ENCODE data around the gene ARNT2.

DNA sequence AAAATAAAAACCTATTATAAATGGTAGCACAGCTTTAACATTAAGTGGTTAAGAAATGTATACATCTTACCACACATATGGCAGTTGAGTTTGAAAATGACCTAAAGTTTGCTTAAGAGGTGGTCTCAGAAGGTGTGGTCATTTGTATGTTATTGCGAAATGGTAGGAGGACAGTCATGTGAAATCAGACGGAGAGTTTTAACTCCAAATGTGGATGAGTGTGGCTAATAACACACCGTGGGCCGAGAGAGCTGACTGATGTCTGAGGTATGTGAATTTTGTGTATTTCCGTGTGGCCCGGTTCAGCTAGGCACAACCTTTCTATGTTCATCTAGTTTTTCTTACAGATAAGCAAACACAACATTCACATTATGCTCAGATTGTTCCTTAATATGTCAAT, 71.9 kb downstream of the ARNT2 start:
- TF ChIP-seq, protein P1, sequence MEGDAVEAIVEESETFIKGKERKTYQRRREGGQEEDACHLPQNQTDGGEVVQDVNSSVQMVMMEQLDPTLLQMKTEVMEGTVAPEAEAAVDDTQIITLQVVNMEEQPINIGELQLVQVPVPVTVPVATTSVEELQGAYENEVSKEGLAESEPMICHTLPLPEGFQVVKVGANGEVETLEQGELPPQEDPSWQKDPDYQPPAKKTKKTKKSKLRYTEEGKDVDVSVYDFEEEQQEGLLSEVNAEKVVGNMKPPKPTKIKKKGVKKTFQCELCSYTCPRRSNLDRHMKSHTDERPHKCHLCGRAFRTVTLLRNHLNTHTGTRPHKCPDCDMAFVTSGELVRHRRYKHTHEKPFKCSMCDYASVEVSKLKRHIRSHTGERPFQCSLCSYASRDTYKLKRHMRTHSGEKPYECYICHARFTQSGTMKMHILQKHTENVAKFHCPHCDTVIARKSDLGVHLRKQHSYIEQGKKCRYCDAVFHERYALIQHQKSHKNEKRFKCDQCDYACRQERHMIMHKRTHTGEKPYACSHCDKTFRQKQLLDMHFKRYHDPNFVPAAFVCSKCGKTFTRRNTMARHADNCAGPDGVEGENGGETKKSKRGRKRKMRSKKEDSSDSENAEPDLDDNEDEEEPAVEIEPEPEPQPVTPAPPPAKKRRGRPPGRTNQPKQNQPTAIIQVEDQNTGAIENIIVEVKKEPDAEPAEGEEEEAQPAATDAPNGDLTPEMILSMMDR (IDR thresholded peaks at IDR 0.05): no peak
- no peak for TF ChIP-seq POLR2AphosphoS5 (IDR thresholded peaks at IDR 0.05)
- no peak for TF ChIP-seq POLR2A (IDR thresholded peaks at IDR 0.05)
